ENCODE measurements around the gene C17orf67. TPM values are rescaled to one million over a fixed set of nuclear protein-coding genes. Genes with fewer than 3 reads are reported as not detected.

Gene C17orf67
- total and polyA plus RNA-seq, 2 of the 13 experiments (the other 11 are each of a cell fraction or from before 2014, with no cell fraction given), result 0.41 to 0.86 TPM

DNA sequence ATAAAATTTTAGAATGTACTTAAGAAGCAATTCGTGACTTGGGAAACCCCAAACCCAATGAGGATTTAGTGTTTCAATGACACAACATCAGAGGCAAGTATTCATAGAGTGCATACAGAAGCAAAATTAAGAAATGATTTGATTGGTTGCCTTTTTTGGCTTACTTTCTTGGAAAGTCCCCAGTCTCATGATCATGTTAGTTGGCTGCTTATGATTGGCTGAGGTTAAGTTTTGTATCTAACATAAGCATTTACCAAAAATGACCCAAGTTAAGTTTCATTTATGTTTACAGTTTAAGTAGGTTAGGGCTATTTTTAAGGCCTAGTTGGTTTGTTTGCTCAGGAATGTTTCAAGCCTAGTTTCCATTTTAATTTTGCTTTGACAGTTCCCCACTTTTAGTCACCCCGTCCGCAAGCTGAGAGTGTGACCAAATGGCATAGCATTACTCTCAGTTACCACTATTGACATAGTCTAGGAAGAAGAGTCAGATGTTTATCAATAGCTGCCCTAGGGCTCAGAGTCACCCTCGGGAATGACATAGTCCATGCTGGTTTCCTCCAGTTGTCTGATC is 36.4 kb upstream of the C17orf67 start:
- peak; percentile 16 for DNase-seq (ENCODE audit: low spot score)
- no peak for FAIRE-seq
- H3K4me1 ChIP-seq (ENCODE audit: insufficient read depth, low read length), result peaks cover 6% of the 10 kb centered on the region; the same call in 1 of the 2 replicates
- BruUV-seq (replicated peaks), result no TSS peak
- H4K20me1 ChIP-seq (ENCODE audit: insufficient read depth, low read length), result no peaks in the 10 kb centered on the region
- TF ChIP-seq, protein P1, sequence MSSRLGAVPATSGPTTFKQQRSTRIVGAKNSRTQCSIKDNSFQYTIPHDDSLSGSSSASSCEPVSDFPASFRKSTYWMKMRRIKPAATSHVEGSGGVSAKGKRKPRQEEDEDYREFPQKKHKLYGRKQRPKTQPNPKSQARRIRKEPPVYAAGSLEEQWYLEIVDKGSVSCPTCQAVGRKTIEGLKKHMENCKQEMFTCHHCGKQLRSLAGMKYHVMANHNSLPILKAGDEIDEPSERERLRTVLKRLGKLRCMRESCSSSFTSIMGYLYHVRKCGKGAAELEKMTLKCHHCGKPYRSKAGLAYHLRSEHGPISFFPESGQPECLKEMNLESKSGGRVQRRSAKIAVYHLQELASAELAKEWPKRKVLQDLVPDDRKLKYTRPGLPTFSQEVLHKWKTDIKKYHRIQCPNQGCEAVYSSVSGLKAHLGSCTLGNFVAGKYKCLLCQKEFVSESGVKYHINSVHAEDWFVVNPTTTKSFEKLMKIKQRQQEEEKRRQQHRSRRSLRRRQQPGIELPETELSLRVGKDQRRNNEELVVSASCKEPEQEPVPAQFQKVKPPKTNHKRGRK (CRISPR knock-in tag; IDR thresholded peaks at IDR 0.05), result no peak
- TF ChIP-seq ZNF251 (CRISPR knock-in tag; IDR thresholded peaks at IDR 0.05) (no peak), ZFAT (CRISPR knock-in tag; conservative IDR thresholded peaks at IDR 0.05) (no peak), FOXA1 (IDR thresholded peaks at IDR 0.05) (no peak), FOXA1 (CRISPR knock-in tag; IDR thresholded peaks at IDR 0.05) (no peak), PHF5A (CRISPR knock-in tag; IDR thresholded peaks at IDR 0.05; ENCODE audit: low read depth, unreplicated experiment) (no peak), FOXA3 (CRISPR knock-in tag; IDR thresholded peaks at IDR 0.05) (0 out of 2 replicates have a peak, but pooled peaks have one; percentile 17), FUBP1 (CRISPR knock-in tag; IDR thresholded peaks at IDR 0.05; ENCODE audit: borderline replicate concordance) (no peak), ZNF317 (CRISPR knock-in tag; IDR thresholded peaks at IDR 0.05) (peak; percentile 99)
- TF ChIP-seq, protein P2, sequence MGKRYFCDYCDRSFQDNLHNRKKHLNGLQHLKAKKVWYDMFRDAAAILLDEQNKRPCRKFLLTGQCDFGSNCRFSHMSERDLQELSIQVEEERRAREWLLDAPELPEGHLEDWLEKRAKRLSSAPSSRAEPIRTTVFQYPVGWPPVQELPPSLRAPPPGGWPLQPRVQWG (CRISPR knock-in tag; IDR thresholded peaks at IDR 0.05; ENCODE audit: borderline replicate concordance, low read depth), result no peak
- H3K27me3 ChIP-seq (ENCODE audit: control insufficient read depth in 1 of 2, insufficient read depth in 2 of 2, low read length in 2 of 2), result 0 out of 5 replicates have a peak, but pooled peaks cover 0 to 4% of the 10 kb centered on the region in 2 experiments
- in situ Hi-C loops (cut with HindIII; ENCODE audit: extremely low pct_ligation_motif_present, low pct_unique_long_range_greater_than_20kb), result no loop called here
- no peak overlapping the region for H3K4me3 ChIP-seq (replicated peaks in 1 of 3; ENCODE audit: insufficient read depth in 1 of 3, low read depth in 2 of 3, low read length in 3 of 3)
- 61% methylated on average over 4 of the region's 4 CpGs for WGBS (ENCODE audit: low lambda C conversion rate)
- H3K9ac ChIP-seq (ENCODE audit: insufficient read depth, low read depth, low read length), result no peak overlapping the region
- H2AFZ ChIP-seq (ENCODE audit: low read length), result no peak overlapping the region
- ChIA-PET CTCF (ENCODE audit: low intra/inter-chr PET ratio, low total read pairs) (no interaction called here), POLR2A (interaction anchor here (1.0 to 1.2 kb wide), 2 partner anchors 16 to 44 kb away, joined by 3 read pairs; partner anchors contain the start of gene TRIM25)
- no peaks in the 10 kb centered on the region for H3K9me3 ChIP-seq (ENCODE audit: low read length)
- no peaks in the 10 kb centered on the region; a peak in 1 of 5 replicates for H3K36me3 ChIP-seq (replicated peaks in 1 of 2; ENCODE audit: control insufficient read depth in 1 of 2, insufficient read depth in 2 of 2, low read length in 2 of 2)
- no peak overlapping the region for H3K4me2 ChIP-seq (ENCODE audit: low read depth, low read length)
- intact Hi-C loops (cut with micrococcal nuclease; ENCODE audit: unreplicated experiment), result no loop called here
- no peaks in the 10 kb centered on the region for H3K79me2 ChIP-seq (ENCODE audit: insufficient read depth, low read length)
- no peak overlapping the region for H3K27ac ChIP-seq (ENCODE audit: extremely low read length, insufficient read depth, low read length)
- peak; percentile 54; the same call in 2 of the 3 replicates for ATAC-seq
